Measurements from ENCODE around the gene KMT5B. TPM values are rescaled to one million over a fixed set of nuclear protein-coding genes. Genes with fewer than 3 reads are reported as not detected.

The KMT5B gene
- total and polyA plus RNA-seq, 2 of the 13 experiments (the other 11 are each of a cell fraction or from before 2014, with no cell fraction given): 17.6 to 23.7 TPM

GRCh38 chr11:68256331-68256741 lies 43.2 kb upstream of the KMT5B start (continued):
- no peak for TF ChIP-seq SP1 (IDR thresholded peaks at IDR 0.05)
- no peak for TF ChIP-seq SP1 (CRISPR knock-in tag; IDR thresholded peaks at IDR 0.05)
- TF ChIP-seq MYPOP (CRISPR knock-in tag; IDR thresholded peaks at IDR 0.05): no peak
- TF ChIP-seq POLR2G (IDR thresholded peaks at IDR 0.05; ENCODE audit: low read depth, low read length): peak; percentile 45; the same call in 1 of the 2 replicates
- TF ChIP-seq ZFX (CRISPR knock-in tag; IDR thresholded peaks at IDR 0.05; ENCODE audit: low read depth): peak; percentile 66
- TF ChIP-seq GMEB2 (CRISPR knock-in tag; IDR thresholded peaks at IDR 0.05; ENCODE audit: low read depth): no peak
- TF ChIP-seq ZNF710 (CRISPR knock-in tag; IDR thresholded peaks at IDR 0.05; ENCODE audit: borderline replicate concordance): 0 out of 2 replicates have a peak, but pooled peaks have one; percentile 25
- no peak for TF ChIP-seq EHMT2 (IDR thresholded peaks at IDR 0.05; ENCODE audit: borderline replicate concordance, low read depth, low read length)
- TF ChIP-seq ZNF770 (CRISPR knock-in tag; IDR thresholded peaks at IDR 0.05): no peak
- TF ChIP-seq ZNF282 (IDR thresholded peaks at IDR 0.05; ENCODE audit: partially characterized antibody): no peak
- peak; percentile 17 for TF ChIP-seq CTCF (CRISPR knock-in tag; IDR thresholded peaks at IDR 0.05)
- no peak for TF ChIP-seq ZFYVE20 (CRISPR knock-in tag; IDR thresholded peaks at IDR 0.05; ENCODE audit: borderline replicate concordance, low read depth)
- TF ChIP-seq HNF4A (CRISPR knock-in tag; IDR thresholded peaks at IDR 0.05): peak; percentile 39; the same call in 1 of the 2 replicates
- TF ChIP-seq FOSL2 (CRISPR knock-in tag; IDR thresholded peaks at IDR 0.05): 0 out of 2 replicates have a peak, but pooled peaks have one; percentile 9
- no peak for TF ChIP-seq ZNF562 (CRISPR knock-in tag; IDR thresholded peaks at IDR 0.05; ENCODE audit: borderline replicate concordance)
- TF ChIP-seq EZH2 (conservative IDR thresholded peaks at IDR 0.05; ENCODE audit: low read depth, low read length): no peak
- no peak for TF ChIP-seq SOX6 (IDR thresholded peaks at IDR 0.05)
- TF ChIP-seq SOX6 (CRISPR knock-in tag; IDR thresholded peaks at IDR 0.05): peak; percentile 19; the same call in 1 of the 2 replicates
- TF ChIP-seq MAFG (CRISPR knock-in tag; IDR thresholded peaks at IDR 0.05): 0 out of 2 replicates have a peak, but pooled peaks have one; percentile 17
- peak; percentile 55; the same call in 1 of the 2 replicates for TF ChIP-seq DMAP1 (CRISPR knock-in tag; IDR thresholded peaks at IDR 0.05)

Measured in HepG2 (cell line).